MCF 10A (cell line): ENCODE results near the gene STK16. TPM values are rescaled to one million over a fixed set of nuclear protein-coding genes. Genes with fewer than 3 reads are reported as not detected.

ENCODE experiments used
- BruUV-seq: library from RNA; stranded (reverse); fragments of 400-500 nt; replicated peaks from 2 replicates; lab custom pipeline; 2021; lab: Mats Ljungman, UMichigan
- CTCF ChIA-PET: fragments of 300-600 bp; sonication (Branson Sonifier 250); formaldehyde crosslinking; extraction: SDS; loops from one replicate; lab custom pipeline; 2021; ENCODE audit warnings: antibody characterized with exemption, inconsistent platforms; lab: Yijun Ruan, JAX
- POLR2A ChIA-PET: fragments of 300-600, 350-650 bp; sonication (Branson Sonifier 250); formaldehyde crosslinking; extraction: SDS; loops from one replicate; lab custom pipeline; 2020; ENCODE audit warnings: antibody characterized with exemption, inconsistent platforms; lab: Yijun Ruan, JAX
- DNase-seq: peaks from one replicate; pipeline ENCODE4 v3.0.0-alpha.2; 2018; ENCODE audit not compliant: unreplicated experiment
- H3K27ac Mint-ChIP-seq: one replicate; pipeline ENCODE4 v1.8.0; 2022; ENCODE audit warnings: mild to moderate bottlenecking, low read depth, mixed read lengths; ENCODE audit not compliant: unreplicated experiment
- H3K27me3 Mint-ChIP-seq: one replicate; pipeline ENCODE4 v1.8.0; 2022; ENCODE audit warnings: mixed read lengths; ENCODE audit not compliant: insufficient read depth, unreplicated experiment
- H3K36me3 Mint-ChIP-seq: one replicate; pipeline ENCODE4 v1.8.0; 2022; ENCODE audit warnings: mild to moderate bottlenecking, moderate library complexity, mixed read lengths; ENCODE audit not compliant: insufficient read depth, unreplicated experiment
- H3K4me1 Mint-ChIP-seq: one replicate; pipeline ENCODE4 v1.8.0; 2022; ENCODE audit warnings: mixed read lengths; ENCODE audit not compliant: insufficient read depth, unreplicated experiment
- H3K4me3 Mint-ChIP-seq: one replicate; pipeline ENCODE4 v1.8.0; 2022; ENCODE audit warnings: mild to moderate bottlenecking, moderate library complexity, mixed read lengths; ENCODE audit not compliant: unreplicated experiment
- H3K9me3 Mint-ChIP-seq: one replicate; pipeline ENCODE4 v1.8.0; 2022; ENCODE audit warnings: mixed read lengths; ENCODE audit not compliant: unreplicated experiment
- CTCF ChIP-seq: fragments of 200-600 bp; IDR thresholded peaks from one replicate; pipeline ENCODE4 v1.8.0; 2022; ENCODE audit warnings: antibody characterized with exemption, mild to moderate bottlenecking; ENCODE audit not compliant: unreplicated experiment
- intact Hi-C: fragments of 100-400 bp; cut with micrococcal nuclease; formaldehyde crosslinking; loops from 2 replicates; pipeline ENCODE4 v1.14.1; 2022
- total RNA-seq: library from RNA; stranded (reverse); gene quantifications from 2 replicates; pipeline ENCODE4 v1.2.3, GENCODE V29; 2022

Gene STK16
- total RNA-seq, 1 experiment from 2014 or later = 33.4 TPM

GRCh38 chr2:219225350-219225749 lies 19.9 kb upstream of the STK16 start:
- CTCF ChIA-PET = interaction anchor here (0.7 to 1.5 kb wide), 3 partner anchors 61 to 73 kb away, joined by 3 to 5 read pairs (median 4); no protein-coding TSS in a partner anchor
- Mint-ChIP-seq H3K36me3 (peaks cover 56% of the 10 kb centered on the region), H3K9me3 (no peaks in the 10 kb centered on the region), H3K27ac (peak overlapping the region; percentile 57), H3K27me3 (no peaks in the 10 kb centered on the region), H3K4me1 (peaks cover 12% of the 10 kb centered on the region), H3K4me3 (no peak overlapping the region)
- POLR2A ChIA-PET = interaction anchor here (1.6 to 2.9 kb wide), 3 partner anchors 18 to 19 kb away, joined by 5 to 13 read pairs (median 6); partner anchors contain the start of genes GLB1L, STK16 and ZFAND2B
- no TSS peak for BruUV-seq
- no peak for TF ChIP-seq CTCF
- intact Hi-C loops = no loop called here
- no peak for DNase-seq

GRCh38 chr2:219228041-219228910 lies 17.0 kb upstream of the STK16 start:
- H3K4me3 Mint-ChIP-seq = peak overlapping the region; percentile 100
- no peaks in the 10 kb centered on the region for H3K27me3 Mint-ChIP-seq
- H3K36me3 Mint-ChIP-seq = peaks cover 64% of the 10 kb centered on the region
- CTCF ChIA-PET = interaction anchor here (0.7 to 4.9 kb wide), 5 partner anchors 13 to 320 kb away, joined by 3 to 41 read pairs (median 7); no protein-coding TSS in a partner anchor
- H3K4me1 Mint-ChIP-seq = peaks cover 12% of the 10 kb centered on the region
- no peak for DNase-seq
- no peak for TF ChIP-seq CTCF
- no peaks in the 10 kb centered on the region for H3K9me3 Mint-ChIP-seq
- H3K27ac Mint-ChIP-seq = peak overlapping the region; percentile 99
- BruUV-seq = no TSS peak
- intact Hi-C loops = loop anchor here (2.0 kb wide), 2 partner anchors 51 to 67 kb away; partner anchors contain the start of gene DNAJB2
- POLR2A ChIA-PET = interaction anchor here (0.6 to 14.6 kb wide), 21 partner anchors 11 to 695 kb away, joined by 3 to 401 read pairs (median 12); partner anchors contain the start of genes ABCB6, CNPPD1, DNAJB2 and DNPEP

DNA sequence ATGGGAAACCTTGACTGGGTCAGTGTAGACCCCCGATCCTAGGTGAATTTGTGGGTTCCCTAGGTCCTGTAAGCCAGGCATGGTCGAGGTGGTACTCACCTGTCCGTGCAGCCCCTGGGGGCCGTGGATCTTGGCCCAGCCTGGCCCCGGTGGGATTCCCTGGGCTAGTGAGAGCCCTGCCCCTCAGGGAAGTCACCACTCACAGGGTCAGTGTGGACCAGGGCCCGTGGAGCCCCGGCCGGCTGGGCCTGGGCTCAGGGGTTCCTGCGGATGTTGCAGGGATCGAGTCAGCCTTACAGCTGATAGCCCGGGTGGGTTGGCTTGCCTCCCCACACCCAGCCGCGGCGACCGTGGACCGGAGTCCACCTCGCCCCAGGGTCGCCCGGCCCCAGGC lies 16.4 kb upstream of the STK16 start:
- BruUV-seq = no TSS peak

More for the DNA sequence above, 16.4 kb upstream of the STK16 start:
- CTCF ChIA-PET = interaction anchor here (0.6 to 4.9 kb wide), 6 partner anchors 13 to 342 kb away, joined by 3 to 41 read pairs (median 8); no protein-coding TSS in a partner anchor
- Mint-ChIP-seq H3K27me3 (no peaks in the 10 kb centered on the region), H3K9me3 (no peaks in the 10 kb centered on the region), H3K4me1 (peaks cover 12% of the 10 kb centered on the region), H3K4me3 (peak overlapping the region; percentile 100), H3K36me3 (peaks cover 64% of the 10 kb centered on the region), H3K27ac (peak overlapping the region; percentile 99)
- intact Hi-C loops = loop anchor here (1.0 to 2.0 kb wide), 3 partner anchors 50 to 66 kb away; partner anchors contain the start of gene DNAJB2
- POLR2A ChIA-PET = interaction anchor here (0.6 to 14.6 kb wide), 18 partner anchors 9 to 696 kb away, joined by 3 to 401 read pairs (median 14); partner anchors contain the start of genes ABCB6, CNPPD1, DNAJB2 and DNPEP
- DNase-seq = no peak
- no peak for TF ChIP-seq CTCF
